IMR-90 (cell line): Measurements from ENCODE around the gene CDKAL1. TPM values are rescaled to one million over a fixed set of nuclear protein-coding genes. Genes with fewer than 3 reads are reported as not detected.
A peak's percentile ranks its signal among the peaks of the same experiment; 100 is the strongest.

Experiments
- ATAC-seq: fragments of 200-7000 bp; cut with Tn5 transposase; 2 replicates; pipeline ENCODE4 v1.9.1; 2020; ENCODE audit warnings: low read depth, mild to moderate bottlenecking, moderate library complexity
- BruUV-seq: library from RNA; stranded (reverse); fragments of 400-500 nt; replicated peaks from 2 replicates; lab custom pipeline; 2021; lab: Mats Ljungman, UMichigan
- CTCF ChIA-PET: fragments of 300-600 bp; formaldehyde crosslinking; extraction: SDS; loops from one replicate; lab custom pipeline; 2021; ENCODE audit warnings: antibody characterized with exemption; lab: Yijun Ruan, JAX
- POLR2A ChIA-PET: fragments of 300-600 bp; sonication (Branson Sonifier 250); formaldehyde crosslinking; loops from one replicate; lab custom pipeline; 2022; ENCODE audit warnings: antibody characterized with exemption; ENCODE audit not compliant: unreplicated experiment; lab: Charles Lee
- DNase-seq: peaks from one replicate; pipeline ENCODE4 v3.0.0; 2013
- H2AFZ ChIP-seq: replicated peaks from 2 replicates; pipeline ENCODE3; 2013; ENCODE audit warnings: low read length, mild to moderate bottlenecking; ENCODE audit not compliant: poor library complexity
- H2AK5ac ChIP-seq: 2 replicates; pipeline ENCODE4 v1.6.1; 2013; ENCODE audit warnings: low read depth, low read length, inconsistent platforms
- H2AK9ac ChIP-seq: replicated peaks from 2 replicates; pipeline ENCODE3; 2013; ENCODE audit warnings: mild to moderate bottlenecking, low read depth, low read length, moderate library complexity; ENCODE audit not compliant: poor library complexity
- H2BK120ac ChIP-seq: 2 replicates; pipeline ENCODE4 v1.6.1; 2013; ENCODE audit warnings: low read depth, low read length, inconsistent platforms
- H2BK15ac ChIP-seq: 3 replicates; pipeline ENCODE4 v1.6.1; 2013; ENCODE audit warnings: low read depth, low read length, inconsistent platforms
- H2BK20ac ChIP-seq: 2 replicates; pipeline ENCODE4 v1.6.1; 2013; ENCODE audit warnings: low read depth, mild to moderate bottlenecking, inconsistent platforms, low read length, moderate library complexity
- H2BK5ac ChIP-seq: 2 replicates; pipeline ENCODE4 v1.6.1; 2013; ENCODE audit warnings: mild to moderate bottlenecking, low read depth, low read length, inconsistent platforms; ENCODE audit not compliant: poor library complexity, severe bottlenecking
- H3K14ac ChIP-seq: replicated peaks from 2 replicates; pipeline ENCODE4 v1.6.1; 2013; ENCODE audit warnings: low read depth, low read length, inconsistent platforms
- H3K18ac ChIP-seq: 2 replicates; pipeline ENCODE4 v1.6.1; 2013; ENCODE audit warnings: low read depth, low read length, control low read depth
- H3K23ac ChIP-seq: 2 replicates; pipeline ENCODE4 v1.6.1; 2013; ENCODE audit warnings: low read depth, low read length, inconsistent platforms
- H3K27ac ChIP-seq: 2 replicates; pipeline ENCODE4 v1.5.1; 2013; ENCODE audit warnings: mild to moderate bottlenecking, control low read depth, low read length; ENCODE audit not compliant: insufficient read depth
- H3K27me3 ChIP-seq: 2 replicates; pipeline ENCODE4 v1.6.1; 2013; ENCODE audit warnings: low read length; ENCODE audit not compliant: control insufficient read depth, insufficient read depth
- H3K36me3 ChIP-seq: 2 replicates; pipeline ENCODE4 v1.6.1; 2013; ENCODE audit warnings: low read length, mixed read lengths; ENCODE audit not compliant: control insufficient read depth, insufficient read depth
- H3K4ac ChIP-seq: 2 replicates; pipeline ENCODE4 v1.6.1; 2013; ENCODE audit warnings: low read depth, low read length, inconsistent platforms
- H3K4me1 ChIP-seq: 2 replicates; pipeline ENCODE4 v1.6.1; 2013; ENCODE audit warnings: low read length, mixed read lengths; ENCODE audit not compliant: control insufficient read depth, insufficient read depth
- H3K4me2 ChIP-seq: 2 replicates; pipeline ENCODE4 v1.6.1; 2013; ENCODE audit warnings: low read depth, mild to moderate bottlenecking, control low read depth, low read length, moderate library complexity
- H3K4me3 ChIP-seq: 2 replicates; pipeline ENCODE4 v1.5.1; 2013; ENCODE audit warnings: low read depth, mild to moderate bottlenecking, control low read depth, low read length, moderate library complexity; ENCODE audit not compliant: insufficient read depth
- H3K56ac ChIP-seq: 2 replicates; pipeline ENCODE4 v1.6.1; 2013; ENCODE audit warnings: low read length, inconsistent platforms; ENCODE audit not compliant: insufficient read depth; ENCODE audit errors: extremely low read depth
- H3K79me1 ChIP-seq, 2 experiments: 2 replicates each; pipeline ENCODE4 v1.6.1; 2013; ENCODE audit warnings: low read length in 2 of 2, inconsistent platforms in 1 of 2, low read depth in 1 of 2
- H3K9ac ChIP-seq: 2 replicates; pipeline ENCODE4 v1.6.1; 2013; ENCODE audit warnings: low read depth, low read length, control low read depth
- H3K9me1 ChIP-seq: 2 replicates; pipeline ENCODE4 v1.6.1; 2013; ENCODE audit warnings: low read length, inconsistent platforms; ENCODE audit not compliant: insufficient read depth
- H3K9me3 ChIP-seq: 2 replicates; pipeline ENCODE4 v1.6.1; 2013; ENCODE audit warnings: low read length; ENCODE audit not compliant: control insufficient read depth, insufficient read depth
- H4K20me1 ChIP-seq: 2 replicates; pipeline ENCODE4 v1.6.1; 2013; ENCODE audit warnings: low read length, inconsistent platforms; ENCODE audit not compliant: insufficient read depth
- H4K5ac ChIP-seq: 2 replicates; pipeline ENCODE4 v1.6.1; 2013; ENCODE audit warnings: mild to moderate bottlenecking, low read depth, low read length, control low read depth
- H4K8ac ChIP-seq, 2 experiments: 2 replicates each; pipeline ENCODE4 v1.6.1; 2013; ENCODE audit warnings: low read depth in 2 of 2, low read length in 2 of 2, control low read depth in 1 of 2, inconsistent platforms in 1 of 2
- H4K91ac ChIP-seq: 2 replicates; pipeline ENCODE4 v1.6.1; 2013; ENCODE audit warnings: low read depth, low read length, inconsistent platforms; ENCODE audit not compliant: insufficient read depth
- CEBPB ChIP-seq: IDR thresholded peaks from 2 replicates; pipeline ENCODE4 v1.6.1; 2012; ENCODE audit warnings: low read depth, low read length, improper control_type of control experiment
- CHD1 ChIP-seq: IDR thresholded peaks from 2 replicates; pipeline ENCODE4 v1.6.1; 2012; ENCODE audit warnings: low read depth, low read length, improper control_type of control experiment
- MAFK ChIP-seq: IDR thresholded peaks from 2 replicates; pipeline ENCODE4 v1.6.1; 2012; ENCODE audit warnings: low read depth, low read length, improper control_type of control experiment
- POLR2A ChIP-seq: IDR thresholded peaks from 2 replicates; pipeline ENCODE4 v1.6.1; 2012; ENCODE audit warnings: mild to moderate bottlenecking, low read depth, low read length
- SMC3 ChIP-seq: fragments of 150-350 bp; IDR thresholded peaks from 2 replicates; pipeline ENCODE4 v1.6.1; 2016; ENCODE audit warnings: low read depth, mild to moderate bottlenecking, antibody characterized with exemption, low read length, moderate library complexity
- USF2 ChIP-seq: fragments of 150-350 bp; IDR thresholded peaks from 2 replicates; pipeline ENCODE4 v1.6.1; 2017; ENCODE audit warnings: mild to moderate bottlenecking, antibody characterized with exemption, low read length, low read depth
- WGBS, 2 experiments: methylation state at CpG; one replicate each; pipeline versions ENCODE4 v1.1.5 to v1.1.7; 2013; ENCODE audit warnings: missing lambda C conversion rate in 2 of 2; ENCODE audit not compliant: insufficient read length in 1 of 2; ENCODE audit errors: extremely low coverage in 2 of 2; 5-methylcytosine and 5-hydroxymethylcytosine counted together
- dilution Hi-C: fragments of 300-500 bp; cut with HindIII; formaldehyde crosslinking; loops from one replicate; pipeline ENCODE4 v1.14.3; 2018; ENCODE audit warnings: low sequenced_read_pairs; ENCODE audit not compliant: unreplicated experiment
- in situ Hi-C: fragments of 300-500 bp; cut with MboI; formaldehyde crosslinking; loops from 3 replicates; pipeline ENCODE4 v1.14.3; 2019; ENCODE audit warnings: low sequenced_read_pairs, inconsistent platforms, mixed read lengths
- intact Hi-C: fragments of 100-400 bp; cut with micrococcal nuclease; formaldehyde crosslinking; loops from 2 replicates; pipeline ENCODE4 v1.10.0; 2022
- polyA plus RNA-seq, 3 experiments: library from polyadenylated mRNA; depleted of rRNA; stranded (reverse); fragments of >200 nt; gene quantifications; 2 replicates each; pipeline ENCODE4 v1.2.3, GENCODE V29; 2012; ENCODE audit warnings: low replicate concordance in 1 of 3
- total RNA-seq: library from RNA; depleted of rRNA; stranded (reverse); fragments of >200 nt; gene quantifications from 2 replicates; pipeline ENCODE4 v1.2.3, GENCODE V29; 2012
- TF ChIP-seq, protein P1 (sequence below): conservative IDR thresholded peaks from 2 replicates; pipeline ENCODE4 v1.5.1; 2012; ENCODE audit warnings: mild to moderate bottlenecking, low read depth, low read length, improper control_type of control experiment

The CDKAL1 gene
- total and polyA plus RNA-seq, 2 of the 4 experiments (the other 2 are of a cell fraction) = 3.7 to 13.1 TPM

DNA sequence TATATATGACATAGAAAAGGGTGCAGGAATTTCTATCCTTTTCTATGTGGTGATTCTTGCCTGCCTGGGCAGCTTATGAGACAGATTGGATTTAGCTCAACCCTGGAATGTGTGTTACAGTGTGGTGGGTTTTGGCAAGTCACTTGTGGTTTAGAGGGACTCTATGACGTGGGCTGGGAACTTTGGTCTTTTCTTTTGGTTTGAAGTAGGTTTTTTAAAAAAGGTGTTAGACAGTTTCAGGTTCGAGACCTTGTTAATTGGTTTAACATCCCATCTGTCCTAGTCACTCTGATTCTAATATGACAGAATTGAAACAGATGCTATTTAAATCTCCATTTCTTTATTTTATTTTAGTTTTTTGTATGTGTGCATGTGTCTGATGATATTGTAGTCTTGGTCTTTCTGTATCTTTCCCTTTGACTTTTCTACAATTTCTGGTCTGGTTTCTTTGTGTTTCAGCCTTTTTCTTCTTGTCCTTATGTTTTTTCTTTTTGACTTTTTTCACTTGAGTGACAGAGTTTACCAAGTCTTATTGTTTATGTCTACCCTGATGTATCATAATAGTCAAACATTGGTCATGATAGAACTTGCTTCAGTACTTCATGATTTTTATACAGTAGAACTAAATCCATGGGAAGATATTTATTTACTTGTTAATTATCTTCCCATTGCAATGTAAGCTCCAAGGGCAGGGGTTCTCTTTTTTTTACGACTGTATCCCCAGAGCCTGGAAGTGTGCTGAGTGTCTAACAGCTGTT, 174.3 kb downstream of the CDKAL1 start:
- H3K9ac ChIP-seq = no peak overlapping the region
- H3K23ac ChIP-seq = no peak overlapping the region
- no peak overlapping the region for H3K14ac ChIP-seq
- TF ChIP-seq USF2 (no peak), SMC3 (no peak), MAFK (no peak), CEBPB (no peak), CHD1 (no peak), POLR2A (no peak)
- TF ChIP-seq, protein P1, sequence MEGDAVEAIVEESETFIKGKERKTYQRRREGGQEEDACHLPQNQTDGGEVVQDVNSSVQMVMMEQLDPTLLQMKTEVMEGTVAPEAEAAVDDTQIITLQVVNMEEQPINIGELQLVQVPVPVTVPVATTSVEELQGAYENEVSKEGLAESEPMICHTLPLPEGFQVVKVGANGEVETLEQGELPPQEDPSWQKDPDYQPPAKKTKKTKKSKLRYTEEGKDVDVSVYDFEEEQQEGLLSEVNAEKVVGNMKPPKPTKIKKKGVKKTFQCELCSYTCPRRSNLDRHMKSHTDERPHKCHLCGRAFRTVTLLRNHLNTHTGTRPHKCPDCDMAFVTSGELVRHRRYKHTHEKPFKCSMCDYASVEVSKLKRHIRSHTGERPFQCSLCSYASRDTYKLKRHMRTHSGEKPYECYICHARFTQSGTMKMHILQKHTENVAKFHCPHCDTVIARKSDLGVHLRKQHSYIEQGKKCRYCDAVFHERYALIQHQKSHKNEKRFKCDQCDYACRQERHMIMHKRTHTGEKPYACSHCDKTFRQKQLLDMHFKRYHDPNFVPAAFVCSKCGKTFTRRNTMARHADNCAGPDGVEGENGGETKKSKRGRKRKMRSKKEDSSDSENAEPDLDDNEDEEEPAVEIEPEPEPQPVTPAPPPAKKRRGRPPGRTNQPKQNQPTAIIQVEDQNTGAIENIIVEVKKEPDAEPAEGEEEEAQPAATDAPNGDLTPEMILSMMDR = no peak
- H3K4me2 ChIP-seq = no peak overlapping the region
- dilution Hi-C loops (no loop called here), in situ Hi-C loops (no loop called here), intact Hi-C loops (no loop called here)
- H3K56ac ChIP-seq = no peak overlapping the region
- H2AFZ ChIP-seq = no peak overlapping the region
- peak overlapping the region; percentile 83; the same call in 2 of the 3 replicates for H2BK15ac ChIP-seq
- peaks cover 0 to 11% of the 10 kb centered on the region in 2 experiments; a peak in 2 of 4 replicates for H3K79me1 ChIP-seq
- H3K27ac ChIP-seq = no peak overlapping the region
- WGBS, 2 experiments = no CpG with 5 or more reads among the region's 3 CpGs
- no peak overlapping the region for H2BK5ac ChIP-seq
- no peak overlapping the region for H4K8ac ChIP-seq
- DNase-seq = peak; percentile 31
- H4K20me1 ChIP-seq = no peaks in the 10 kb centered on the region
- H3K9me3 ChIP-seq = no peaks in the 10 kb centered on the region
- H2BK20ac ChIP-seq = no peak overlapping the region
- H4K5ac ChIP-seq = no peak overlapping the region
- no peaks in the 10 kb centered on the region for H3K36me3 ChIP-seq
- no peaks in the 10 kb centered on the region for H3K27me3 ChIP-seq
- ATAC-seq = no peak
- H3K4me3 ChIP-seq = no peak overlapping the region
- H2BK120ac ChIP-seq = no peak overlapping the region
- no peak overlapping the region for H3K18ac ChIP-seq
- H2AK9ac ChIP-seq = no peak overlapping the region
- H4K91ac ChIP-seq = no peak overlapping the region
- no peak overlapping the region for H3K4ac ChIP-seq
- H3K4me1 ChIP-seq = peaks cover 4% of the 10 kb centered on the region; the same call in 1 of the 2 replicates
- ChIA-PET CTCF (no interaction called here), POLR2A (no interaction called here)
- H2AK5ac ChIP-seq = no peak overlapping the region
- BruUV-seq = no TSS peak
- peaks cover 3% of the 10 kb centered on the region; the same call in 1 of the 2 replicates for H3K9me1 ChIP-seq
